Left ventricle myocardium inferior (tissue), 1 donor: ENCODE data around the gene ACTR1A. TPM values are rescaled to one million over a fixed set of nuclear protein-coding genes. Genes with fewer than 3 reads are reported as not detected.

Source experiments
- DNase-seq: peaks from one replicate; pipeline ENCODE4 v3.0.0-alpha.2; 2020
- H3K27ac ChIP-seq: fragments of 200-600 bp; replicated peaks from 2 replicates; pipeline ENCODE4 v1.8.0; 2021
- H3K27me3 ChIP-seq: fragments of 200-600 bp; 2 replicates; pipeline ENCODE4 v1.8.0; 2021; ENCODE audit warnings: low read depth
- H3K36me3 ChIP-seq: fragments of 200-600 bp; 2 replicates; pipeline ENCODE4 v1.8.0; 2021
- H3K4me1 ChIP-seq: fragments of 200-600 bp; 2 replicates; pipeline ENCODE4 v1.8.0; 2021
- H3K4me3 ChIP-seq: fragments of 200-600 bp; 2 replicates; pipeline ENCODE4 v1.8.0; 2021; ENCODE audit warnings: mild to moderate bottlenecking, moderate library complexity
- H3K9me3 ChIP-seq: fragments of 200-600 bp; replicated peaks from 2 replicates; pipeline ENCODE4 v1.8.0; 2021
- CTCF ChIP-seq: fragments of 200-600 bp; IDR thresholded peaks from 2 replicates; pipeline ENCODE4 v1.8.0; 2021; ENCODE audit warnings: antibody characterized with exemption, mild to moderate bottlenecking, borderline replicate concordance
- intact Hi-C: fragments of 100-400 bp; cut with micrococcal nuclease; formaldehyde crosslinking; loops from one replicate; pipeline ENCODE4 v1.11.0; 2022
- long read RNA-seq: library from polyadenylated mRNA; unstranded; transcript quantifications from one replicate; pipeline ENCODE4 v2.0.0, GENCODE V29; 2021
- total RNA-seq: library from RNA; stranded (reverse); fragmentation: NEBNext Ultra II Directional; extraction: Animal tissue kit (Norgen Biotek cat#: 25700); gene quantifications from one replicate; pipeline ENCODE4 v1.2.1, GENCODE V29; 2021
- donor health status: DM: no; HTN: yes; CAD: no; lungs with severe emphysema.

Gene ACTR1A
- 103 TPM for total RNA-seq
- long read RNA-seq, transcript ACTR1A-201 (11 exons, 2,829 nt) = major isoform, 292 of 344 reads
- long read RNA-seq, partial matches to known transcripts = 24 of 344 reads
- long read RNA-seq, other reads (novel, unspliced or antisense) = 27 of 344 reads

- no peaks in the 10 kb centered on the region for H3K27me3 ChIP-seq
- peak within 1 kb of the TSS; percentile 96 for H3K27ac ChIP-seq
- TF ChIP-seq CTCF = no peak
- peak; percentile 94 for DNase-seq
- H3K4me3 ChIP-seq = peak within 1 kb of the TSS; percentile 93
- H3K4me1 ChIP-seq = peaks cover 76% of the 10 kb centered on the region
- H3K36me3 ChIP-seq = no peaks in the 10 kb centered on the region
- no peaks in the 10 kb centered on the region for H3K9me3 ChIP-seq
- intact Hi-C loops = loop anchor here (10.0 kb wide), 1 partner anchor 82 kb away; no protein-coding TSS in a partner anchor
These were observed at the start of gene ACTR1A for GRCh38 chr10:102502337-102503151. ACTR1A (minus strand) TSS chr10:102502712; CDS start chr10:102502647, 65 bp downstream.

- Histone ChIP-seq H3K27ac (no peak overlapping the region), H3K9me3 (no peaks in the 10 kb centered on the region), H3K4me1 (peaks cover 11% of the 10 kb centered on the region), H3K27me3 (no peaks in the 10 kb centered on the region), H3K4me3 (no peak overlapping the region), H3K36me3 (peaks cover 28% of the 10 kb centered on the region)
- TF ChIP-seq CTCF = no peak
- no peak for DNase-seq
- intact Hi-C loops = no loop called here
These were observed 48.2 kb upstream of the ACTR1A start for GRCh38 chr10:102550636-102551210.

GRCh38 chr10:102549549-102549948 lies 47.0 kb upstream of the ACTR1A start:
- Histone ChIP-seq H3K4me3 (no peak overlapping the region), H3K27me3 (no peaks in the 10 kb centered on the region), H3K27ac (no peak overlapping the region), H3K4me1 (peaks cover 12% of the 10 kb centered on the region), H3K9me3 (no peaks in the 10 kb centered on the region), H3K36me3 (peaks cover 28% of the 10 kb centered on the region)
- no peak for DNase-seq
- intact Hi-C loops = no loop called here
- no peak for TF ChIP-seq CTCF

GRCh38 chr10:102546606-102547320 lies 44.3 kb upstream of the ACTR1A start:
- no peaks in the 10 kb centered on the region for H3K27me3 ChIP-seq
- intact Hi-C loops = no loop called here
- no peak for DNase-seq
- no peak overlapping the region for H3K27ac ChIP-seq
- H3K4me1 ChIP-seq = peaks cover 12% of the 10 kb centered on the region
- no peak overlapping the region for H3K4me3 ChIP-seq
- no peak for TF ChIP-seq CTCF
- no peaks in the 10 kb centered on the region for H3K9me3 ChIP-seq
- peaks cover 23% of the 10 kb centered on the region for H3K36me3 ChIP-seq

- Histone ChIP-seq H3K36me3 (peaks cover 15% of the 10 kb centered on the region), H3K4me3 (no peak overlapping the region), H3K27me3 (no peaks in the 10 kb centered on the region), H3K4me1 (peaks cover 12% of the 10 kb centered on the region), H3K9me3 (no peaks in the 10 kb centered on the region), H3K27ac (no peak overlapping the region)
- DNase-seq = no peak
- no peak for TF ChIP-seq CTCF
- intact Hi-C loops = no loop called here
These were observed 43.5 kb upstream of the ACTR1A start for GRCh38 chr10:102545997-102546396.
